GM18499 (cell line): ENCODE results near the gene IL3RA.
"Not testable (repeated sequence)": the region's sequence is repeated elsewhere in the genome, so short reads cannot be mapped to it uniquely, and the experiment has no call there.

Experiments
- ATAC-seq: cut with Tn5 transposase; IDR thresholded peaks from one replicate; pipeline ENCODE4 v1.9.1; 2021; ENCODE audit warnings: moderate number of reproducible peaks; ENCODE audit not compliant: insufficient read depth, unreplicated experiment

IL3RA gene

DNA sequence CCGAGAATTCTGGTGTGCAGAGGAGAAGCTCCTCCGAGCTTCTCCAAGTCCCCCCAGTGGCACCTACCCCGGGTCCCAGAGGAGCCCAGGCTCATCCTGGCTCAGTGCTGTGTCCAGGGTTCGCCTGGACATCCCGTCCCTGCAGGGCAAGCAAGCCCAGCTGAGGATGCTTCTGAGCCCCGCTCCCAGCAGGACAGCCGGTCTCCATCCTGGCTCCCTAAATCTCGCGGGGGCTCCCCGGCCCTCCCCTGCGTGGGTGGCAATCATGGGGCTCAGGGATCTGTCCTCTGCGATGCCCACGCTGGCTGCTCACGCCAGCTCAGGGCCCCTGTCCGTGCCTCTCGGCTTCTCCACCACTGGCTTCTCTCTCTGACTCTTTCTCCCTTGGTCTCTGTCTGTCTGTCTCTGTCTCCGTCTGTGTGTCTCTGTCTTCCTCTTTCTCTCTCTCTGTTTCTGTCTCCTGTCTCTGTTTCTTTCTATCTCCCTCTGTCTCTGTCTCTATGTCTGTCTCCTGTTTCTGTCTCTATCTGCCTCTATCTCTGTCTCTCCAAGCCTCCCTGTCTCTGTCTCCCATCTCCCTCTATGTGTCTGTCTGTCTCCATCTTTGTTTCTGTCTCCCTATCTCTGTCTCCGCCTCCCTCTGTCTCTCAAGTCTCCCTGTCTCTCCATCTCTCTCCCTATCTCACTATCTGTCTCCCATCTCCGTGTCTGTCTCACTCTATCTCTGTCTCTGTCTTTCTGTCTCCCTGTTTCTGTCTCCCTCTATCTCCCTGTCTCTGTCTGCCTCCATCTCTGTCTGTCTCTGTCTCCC, 83.2 kb downstream of the IL3RA start:
- ATAC-seq, result no peak

- ATAC-seq, result no peak
These were observed 83.8 kb downstream of the IL3RA start for GRCh38 chrX:1420371-1420770.

- no peak for ATAC-seq
These were observed 85.0 kb downstream of the IL3RA start for GRCh38 chrX:1421433-1422134.

DNA sequence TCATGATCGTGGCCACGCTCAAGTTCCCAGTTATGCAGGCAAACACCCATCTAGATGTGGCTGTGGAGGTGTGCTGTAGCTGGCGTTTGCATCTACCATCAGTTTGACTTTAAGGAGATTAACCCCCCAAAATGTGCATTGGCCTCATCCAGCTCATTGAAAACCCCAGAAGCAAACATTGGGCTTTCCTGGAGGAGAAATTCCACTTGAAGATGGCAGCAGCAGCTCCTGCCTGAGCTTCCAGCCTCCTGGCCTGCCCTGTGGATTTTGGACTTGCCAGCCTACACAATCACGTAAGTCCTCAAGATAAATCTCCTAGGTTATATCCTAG, 85.5 kb downstream of the IL3RA start:
- no peak for ATAC-seq

GRCh38 chrX:1423215-1423614, 86.6 kb downstream of the IL3RA start:
- no peak for ATAC-seq

DNA sequence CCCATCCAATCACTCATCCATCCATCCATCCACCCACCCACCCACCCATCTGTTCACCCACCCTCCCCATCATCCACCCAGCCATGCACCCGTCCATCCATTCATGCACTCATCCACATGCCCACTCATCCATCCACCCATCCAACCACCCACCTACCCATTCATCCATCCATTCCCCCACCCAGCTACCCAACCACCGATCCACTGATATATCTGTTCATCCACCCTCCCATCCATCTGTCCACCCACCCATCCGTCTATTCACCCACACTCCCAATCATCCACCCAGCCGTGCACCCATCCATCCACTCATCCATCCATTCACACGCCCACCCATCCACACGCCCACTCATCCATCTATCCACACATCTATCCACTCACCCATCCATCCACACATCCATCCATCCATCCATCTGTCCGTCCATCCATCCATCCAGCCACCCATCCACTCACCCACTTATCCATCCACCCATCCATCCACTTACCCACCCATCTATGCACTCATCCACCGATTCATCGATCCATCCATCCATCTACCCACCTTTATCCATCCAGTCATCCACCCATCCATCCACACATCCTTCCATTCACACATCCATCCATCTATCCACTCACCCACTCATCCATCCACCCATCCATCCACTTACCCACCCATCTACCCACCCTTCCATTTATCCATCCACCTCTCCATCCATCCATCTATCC, 87.7 kb downstream of the IL3RA start:
- no peak for ATAC-seq

DNA sequence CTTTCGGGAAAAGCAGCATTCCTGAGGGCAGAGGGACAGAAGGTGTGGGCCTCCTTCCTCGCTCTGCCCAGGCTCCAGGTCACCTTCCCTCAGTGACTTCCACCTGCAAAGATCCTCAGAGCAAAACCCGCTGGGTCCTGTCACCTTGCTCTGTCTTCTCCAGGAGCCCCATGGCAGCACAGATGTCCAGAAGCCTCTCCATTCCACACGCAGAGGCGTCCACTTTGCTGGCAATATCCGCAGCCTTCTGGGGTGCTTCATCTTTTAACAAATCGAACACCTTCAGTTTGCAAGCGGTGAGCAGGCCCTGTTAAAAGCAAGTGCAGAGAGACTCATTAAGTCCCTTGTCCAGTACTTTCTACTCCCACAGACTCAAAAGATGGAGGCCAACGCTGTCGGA, 88.8 kb downstream of the IL3RA start:
- ATAC-seq, result no peak

DNA sequence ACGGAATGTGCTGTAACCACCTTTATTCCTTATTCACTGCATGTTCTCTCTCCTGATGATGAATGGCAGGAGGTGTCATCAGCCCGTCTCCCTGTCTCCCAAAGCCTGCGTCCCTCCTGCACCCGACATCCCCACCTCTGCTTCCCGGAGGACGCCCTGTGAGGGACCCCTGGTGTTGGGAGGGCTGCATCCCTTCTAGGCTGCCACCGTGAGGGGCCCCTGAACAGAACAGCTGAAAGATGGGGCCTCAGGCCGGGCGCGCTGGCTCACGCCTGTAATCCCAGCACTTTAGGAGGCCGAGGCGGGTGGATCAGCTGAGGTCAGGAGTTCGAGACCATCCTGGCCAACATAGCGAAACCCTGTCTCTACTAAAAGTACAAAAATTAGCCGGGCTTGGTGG, 89.7 kb downstream of the IL3RA start:
- ATAC-seq, result not testable (repeated sequence)

- no peak for ATAC-seq
These were observed 91.2 kb downstream of the IL3RA start for GRCh38 chrX:1427756-1428155.

GRCh38 chrX:1430451-1430850, 93.9 kb downstream of the IL3RA start:
- no peak for ATAC-seq
